HT1080 (cell line): ENCODE data around the gene ANXA5. TPM values are rescaled to one million over a fixed set of nuclear protein-coding genes. Genes with fewer than 3 reads are reported as not detected.

Experiments
- DNase-seq: peaks from one replicate; pipeline ENCODE4 v3.0.0-alpha.2; 2015; ENCODE audit warnings: low read depth
- total RNA-seq: library from RNA; depleted of rRNA; stranded (reverse); fragments of >200 nt; shearing (Covaris generic); gene quantifications from 2 replicates; pipeline ENCODE4 v1.2.3, GENCODE V29; 2014; rRNA removed

Gene ANXA5
- total RNA-seq, 1 experiment from 2014 or later: 521 TPM

- no peak for DNase-seq
These were observed 48.3 kb downstream of the ANXA5 start for GRCh38 chr4:121648516-121648915.

GRCh38 chr4:121642876-121643585 lies 53.7 kb downstream of the ANXA5 start:
- DNase-seq: no peak

- DNase-seq: no peak
These were observed 54.5 kb downstream of the ANXA5 start for GRCh38 chr4:121642292-121642691.

GRCh38 chr4:121633653-121634052 lies 63.1 kb downstream of the ANXA5 start:
- DNase-seq: no peak

- no peak for DNase-seq
These were observed 64.1 kb downstream of the ANXA5 start for GRCh38 chr4:121632636-121633035.

Other genes starting within 250 kb of the ANXA5 start
- gene SMIM43, start 68.2 kb upstream of the ANXA5 start, total RNA-seq: not detected in 2 replicates
- gene EXOSC9, start 104.3 kb upstream of the ANXA5 start, total RNA-seq: 56.8 and 64.4 TPM in 2 replicates
- 175 and 190 TPM in 2 replicates for gene CCNA2, start 126.9 kb upstream of the ANXA5 start, total RNA-seq
- gene BBS7, start 173.5 kb upstream of the ANXA5 start, total RNA-seq: 11.0 and 13.4 TPM in 2 replicates